HG03280 (cell line): ENCODE results near the gene RUNX1.
A peak's percentile ranks its signal among the peaks of the same experiment; 100 is the strongest.

Experiments used
- ATAC-seq: cut with Tn5 transposase; IDR thresholded peaks from one replicate; pipeline ENCODE4 v1.9.1; 2021; ENCODE audit warnings: mild to moderate bottlenecking, moderate library complexity; ENCODE audit not compliant: unreplicated experiment

The RUNX1 gene

GRCh38 chr21:34766862-34767261 lies 282.2 kb downstream of the RUNX1 start:
- no peak for ATAC-seq

- no peak for ATAC-seq
Observed at GRCh38 chr21:34765619-34766018, 283.5 kb downstream of the RUNX1 start.

GRCh38 chr21:34764715-34765284 lies 284.3 kb downstream of the RUNX1 start:
- ATAC-seq, result no peak

- ATAC-seq, result no peak
Observed at GRCh38 chr21:34762786-34763185, 286.3 kb downstream of the RUNX1 start.

GRCh38 chr21:34761758-34762330 lies 287.3 kb downstream of the RUNX1 start:
- no peak for ATAC-seq

GRCh38 chr21:34754690-34755647 lies 294.1 kb downstream of the RUNX1 start:
- ATAC-seq, result no peak

GRCh38 chr21:34748862-34749261 lies 300.2 kb downstream of the RUNX1 start:
- ATAC-seq, result no peak

- ATAC-seq, result peak; percentile 83
Observed at GRCh38 chr21:34745557-34746255, 303.4 kb downstream of the RUNX1 start.

- no peak for ATAC-seq
Observed at GRCh38 chr21:34744801-34745200, 304.3 kb downstream of the RUNX1 start.

GRCh38 chr21:34743831-34744230 lies 305.3 kb downstream of the RUNX1 start:
- no peak for ATAC-seq

- ATAC-seq, result no peak
Observed at GRCh38 chr21:34743285-34743684, 305.8 kb downstream of the RUNX1 start.

- no peak for ATAC-seq
Observed at GRCh38 chr21:34740198-34740597, 308.9 kb downstream of the RUNX1 start.
